ENCODE results near the gene DNAL4. TPM values are rescaled to one million over a fixed set of nuclear protein-coding genes. Genes with fewer than 3 reads are reported as not detected.

The DNAL4 gene
- total RNA-seq, 1 experiment from 2014 or later: 8.3 TPM

DNA sequence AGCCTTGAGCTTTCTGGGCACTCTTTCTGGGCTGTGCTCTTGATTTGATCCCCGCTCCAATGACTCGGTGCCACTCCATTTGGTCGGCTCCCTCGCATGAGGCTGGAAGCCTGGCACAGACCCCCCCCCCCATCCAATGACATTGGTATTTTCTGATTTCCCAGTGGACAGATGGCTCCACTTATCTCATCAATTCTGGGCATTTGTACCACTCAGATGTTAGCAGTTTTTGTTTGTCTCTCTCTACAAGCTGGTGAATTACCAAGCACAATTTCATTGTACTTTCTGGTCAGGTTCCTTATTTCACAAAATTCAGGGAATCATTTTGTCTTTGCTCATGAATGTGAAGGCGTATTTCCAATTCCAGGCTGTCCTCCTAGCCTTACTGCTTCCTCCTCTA lies 9.1 kb downstream of the DNAL4 start:
- Histone ChIP-seq H2BK15ac (ENCODE audit: low read depth, low read length) (no peak overlapping the region), H4K5ac (ENCODE audit: insufficient read length, low read depth, low read length) (no peak overlapping the region), H3K4me2 (ENCODE audit: insufficient read depth, insufficient read length, low read length) (no peak overlapping the region), H3K14ac (ENCODE audit: insufficient read depth, low read length) (no peak overlapping the region), H3K79me2 (ENCODE audit: insufficient read depth, low read length) (no peaks in the 10 kb centered on the region), H2BK20ac (ENCODE audit: low read depth, low read length, poor library complexity, severe bottlenecking) (no peak overlapping the region), H3T11ph (ENCODE audit: low read length) (no peak overlapping the region), H3K23ac (ENCODE audit: insufficient read length, low read depth, low read length) (no peak overlapping the region), H3K9me3 (ENCODE audit: control insufficient read depth, low read depth, low read length) (no peaks in the 10 kb centered on the region), H2AFZ (ENCODE audit: low read length) (no peak overlapping the region), H2BK12ac (ENCODE audit: insufficient read length, low read depth, low read length) (no peak overlapping the region), H3K18ac (ENCODE audit: insufficient read length, low read depth, low read length) (no peak overlapping the region), H4K91ac (ENCODE audit: insufficient read length, low read depth, low read length) (no peak overlapping the region), H3K4me1 (ENCODE audit: insufficient read depth, low read length) (no peaks in the 10 kb centered on the region), H3K27ac (ENCODE audit: insufficient read length, low read depth, low read length) (no peak overlapping the region), H2BK5ac (ENCODE audit: insufficient read length, low read length) (no peak overlapping the region), H4K8ac (replicated peaks; ENCODE audit: insufficient read length, low read depth, low read length) (no peak overlapping the region), H2AK5ac (ENCODE audit: insufficient read length, low read length) (no peak overlapping the region), H3K27me3 (ENCODE audit: insufficient read depth, low read length) (no peaks in the 10 kb centered on the region), H4K20me1 (ENCODE audit: control insufficient read depth, insufficient read depth, insufficient read length) (no peaks in the 10 kb centered on the region), H3K23me2 (ENCODE audit: insufficient read length, low read depth, low read length, poor library complexity, severe bottlenecking) (no peaks in the 10 kb centered on the region), H3K4ac (ENCODE audit: low read depth, low read length) (no peak overlapping the region), H3K56ac (ENCODE audit: insufficient read length, low read depth, low read length) (no peak overlapping the region), H2BK120ac (ENCODE audit: low read depth, low read length, poor library complexity, severe bottlenecking) (no peak overlapping the region), H3K79me1 (ENCODE audit: insufficient read depth, low read depth, low read length, poor library complexity, severe bottlenecking) (no peaks in the 10 kb centered on the region), H3K9ac (ENCODE audit: extremely low read depth, insufficient read length, low read length) (no peak overlapping the region)
- no peaks in the 10 kb centered on the region for H3K9me3 Mint-ChIP-seq
- peaks cover 8 to 13% of the 10 kb centered on the region in 2 experiments for H3K4me1 Mint-ChIP-seq
- H3K27ac Mint-ChIP-seq: no peak overlapping the region
- H3K36me3 Mint-ChIP-seq (ENCODE audit: insufficient read depth in 1 of 3, low read depth in 3 of 3): peaks cover 0 to 2% (median 0%) of the 10 kb centered on the region in 3 experiments; a peak in 1 of 7 replicates
- TF ChIP-seq, protein P1, sequence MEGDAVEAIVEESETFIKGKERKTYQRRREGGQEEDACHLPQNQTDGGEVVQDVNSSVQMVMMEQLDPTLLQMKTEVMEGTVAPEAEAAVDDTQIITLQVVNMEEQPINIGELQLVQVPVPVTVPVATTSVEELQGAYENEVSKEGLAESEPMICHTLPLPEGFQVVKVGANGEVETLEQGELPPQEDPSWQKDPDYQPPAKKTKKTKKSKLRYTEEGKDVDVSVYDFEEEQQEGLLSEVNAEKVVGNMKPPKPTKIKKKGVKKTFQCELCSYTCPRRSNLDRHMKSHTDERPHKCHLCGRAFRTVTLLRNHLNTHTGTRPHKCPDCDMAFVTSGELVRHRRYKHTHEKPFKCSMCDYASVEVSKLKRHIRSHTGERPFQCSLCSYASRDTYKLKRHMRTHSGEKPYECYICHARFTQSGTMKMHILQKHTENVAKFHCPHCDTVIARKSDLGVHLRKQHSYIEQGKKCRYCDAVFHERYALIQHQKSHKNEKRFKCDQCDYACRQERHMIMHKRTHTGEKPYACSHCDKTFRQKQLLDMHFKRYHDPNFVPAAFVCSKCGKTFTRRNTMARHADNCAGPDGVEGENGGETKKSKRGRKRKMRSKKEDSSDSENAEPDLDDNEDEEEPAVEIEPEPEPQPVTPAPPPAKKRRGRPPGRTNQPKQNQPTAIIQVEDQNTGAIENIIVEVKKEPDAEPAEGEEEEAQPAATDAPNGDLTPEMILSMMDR (conservative IDR thresholded peaks at IDR 0.05): no peak
- no peak overlapping the region for H3K4me3 Mint-ChIP-seq
- WGBS (ENCODE audit: extremely low coverage, insufficient read length, low lambda C conversion rate): no CpG with 5 or more reads among the region's 5 CpGs
- no peaks in the 10 kb centered on the region for H3K27me3 Mint-ChIP-seq (ENCODE audit: low read depth)
- no peak for DNase-seq
